ENCODE results near the gene TRIM2. TPM values are rescaled to one million over a fixed set of nuclear protein-coding genes. Genes with fewer than 3 reads are reported as not detected.
"Not testable (repeated sequence)": the region's sequence is repeated elsewhere in the genome, so short reads cannot be mapped to it uniquely, and the experiment has no call there.

Gene TRIM2
- total and polyA plus RNA-seq, 10 of the 15 experiments (the other 5 are each of a cell fraction or from before 2014, with no cell fraction given), result 0.06 to 0.19 (median 0.15) TPM; not detected in 3

GRCh38 chr4:153161226-153161963, 42.8 kb upstream of the TRIM2 start:
- BruUV-seq (replicated peaks), result no TSS peak
- DNase-seq (ENCODE audit: low read depth, low spot score), result no peak
- no peaks in the 10 kb centered on the region for H3K36me3 ChIP-seq (ENCODE audit: control insufficient read depth in 2 of 2, insufficient read depth in 2 of 2, low read length in 1 of 2)
- ChIA-PET RAD21 (ENCODE audit: unreplicated experiment) (interaction anchor here (0.9 to 1.8 kb wide), 2 partner anchors 33 to 35 kb away, joined by 3 to 4 read pairs; no protein-coding TSS in a partner anchor), POLR2A (no interaction called here), CTCF (interaction anchor here (0.9 to 1.7 kb wide), 6 partner anchors 14 to 309 kb away, joined by 3 to 8 read pairs (median 4); no protein-coding TSS in a partner anchor), SMC1A (ENCODE audit: uncharacterized antibody, unreplicated experiment) (interaction anchor here (0.7 to 2.7 kb wide), 4 partner anchors 9 to 487 kb away, joined by 3 to 9 read pairs (median 3); no protein-coding TSS in a partner anchor)
- no peak for ATAC-seq
- H3K27ac ChIP-seq (ENCODE audit: control insufficient read depth, insufficient read depth), result no peak overlapping the region
- no peaks in the 10 kb centered on the region for H3K79me2 ChIP-seq (ENCODE audit: control insufficient read depth, insufficient read depth, low read length)
- H3K9ac ChIP-seq (ENCODE audit: control insufficient read depth, insufficient read depth, low read length), result no peak overlapping the region
- no peaks in the 10 kb centered on the region for H3K9me3 ChIP-seq (replicated peaks; ENCODE audit: control insufficient read depth, insufficient read depth, low read length)
- intact Hi-C loops (cut with micrococcal nuclease; ENCODE audit: unreplicated experiment), result no loop called here
- no peak overlapping the region for H3K4me2 ChIP-seq (ENCODE audit: control insufficient read depth, insufficient read depth)
- no peaks in the 10 kb centered on the region for H4K20me1 ChIP-seq (ENCODE audit: control insufficient read depth, insufficient read depth)
- TF ChIP-seq PAX8 (IDR thresholded peaks at IDR 0.05) (no peak), KAT2A (conservative IDR thresholded peaks at IDR 0.05; ENCODE audit: control insufficient read depth, low read depth, low read length) (no peak), LARP7 (IDR thresholded peaks at IDR 0.05) (no peak), EZH2 (IDR thresholded peaks at IDR 0.05; ENCODE audit: borderline replicate concordance, control insufficient read depth, low read depth, low read length) (no peak), ZNF24 (IDR thresholded peaks at IDR 0.05) (no peak)
- TF ChIP-seq, protein P1, sequence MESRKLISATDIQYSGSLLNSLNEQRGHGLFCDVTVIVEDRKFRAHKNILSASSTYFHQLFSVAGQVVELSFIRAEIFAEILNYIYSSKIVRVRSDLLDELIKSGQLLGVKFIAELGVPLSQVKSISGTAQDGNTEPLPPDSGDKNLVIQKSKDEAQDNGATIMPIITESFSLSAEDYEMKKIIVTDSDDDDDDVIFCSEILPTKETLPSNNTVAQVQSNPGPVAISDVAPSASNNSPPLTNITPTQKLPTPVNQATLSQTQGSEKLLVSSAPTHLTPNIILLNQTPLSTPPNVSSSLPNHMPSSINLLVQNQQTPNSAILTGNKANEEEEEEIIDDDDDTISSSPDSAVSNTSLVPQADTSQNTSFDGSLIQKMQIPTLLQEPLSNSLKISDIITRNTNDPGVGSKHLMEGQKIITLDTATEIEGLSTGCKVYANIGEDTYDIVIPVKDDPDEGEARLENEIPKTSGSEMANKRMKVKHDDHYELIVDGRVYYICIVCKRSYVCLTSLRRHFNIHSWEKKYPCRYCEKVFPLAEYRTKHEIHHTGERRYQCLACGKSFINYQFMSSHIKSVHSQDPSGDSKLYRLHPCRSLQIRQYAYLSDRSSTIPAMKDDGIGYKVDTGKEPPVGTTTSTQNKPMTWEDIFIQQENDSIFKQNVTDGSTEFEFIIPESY (IDR thresholded peaks at IDR 0.05), result no peak
- TF ChIP-seq, protein P2, sequence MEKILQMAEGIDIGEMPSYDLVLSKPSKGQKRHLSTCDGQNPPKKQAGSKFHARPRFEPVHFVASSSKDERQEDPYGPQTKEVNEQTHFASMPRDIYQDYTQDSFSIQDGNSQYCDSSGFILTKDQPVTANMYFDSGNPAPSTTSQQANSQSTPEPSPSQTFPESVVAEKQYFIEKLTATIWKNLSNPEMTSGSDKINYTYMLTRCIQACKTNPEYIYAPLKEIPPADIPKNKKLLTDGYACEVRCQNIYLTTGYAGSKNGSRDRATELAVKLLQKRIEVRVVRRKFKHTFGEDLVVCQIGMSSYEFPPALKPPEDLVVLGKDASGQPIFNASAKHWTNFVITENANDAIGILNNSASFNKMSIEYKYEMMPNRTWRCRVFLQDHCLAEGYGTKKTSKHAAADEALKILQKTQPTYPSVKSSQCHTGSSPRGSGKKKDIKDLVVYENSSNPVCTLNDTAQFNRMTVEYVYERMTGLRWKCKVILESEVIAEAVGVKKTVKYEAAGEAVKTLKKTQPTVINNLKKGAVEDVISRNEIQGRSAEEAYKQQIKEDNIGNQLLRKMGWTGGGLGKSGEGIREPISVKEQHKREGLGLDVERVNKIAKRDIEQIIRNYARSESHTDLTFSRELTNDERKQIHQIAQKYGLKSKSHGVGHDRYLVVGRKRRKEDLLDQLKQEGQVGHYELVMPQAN (conservative IDR thresholded peaks at IDR 0.05), result no peak
- FAIRE-seq, result no peak
- no peak overlapping the region for H3K4me3 ChIP-seq
- in situ Hi-C loops (cut with MboI), result no loop called here
- H3K4me1 ChIP-seq (ENCODE audit: control insufficient read depth, insufficient read depth, low read length), result peaks cover 9% of the 10 kb centered on the region
- H3K27me3 ChIP-seq (replicated peaks in 1 of 2; ENCODE audit: control insufficient read depth in 2 of 2, insufficient read depth in 2 of 2, low read length in 1 of 2), result peaks cover 0 to 3% of the 10 kb centered on the region in 2 experiments; a peak in 2 of 4 replicates
- no peak overlapping the region for H2AFZ ChIP-seq (ENCODE audit: control insufficient read depth, low read depth, low read length)
- WGBS (ENCODE audit: insufficient coverage, insufficient replicate concordance, low lambda C conversion rate, missing lambda C conversion rate), result 46% methylated on average over 7 of the region's 7 CpGs

- H4K20me1 ChIP-seq (ENCODE audit: control insufficient read depth, insufficient read depth); H3K36me3 ChIP-seq (ENCODE audit: control insufficient read depth in 2 of 2, insufficient read depth in 2 of 2, low read length in 1 of 2); H3K9ac ChIP-seq (ENCODE audit: control insufficient read depth, insufficient read depth, low read length); H3K27ac ChIP-seq (ENCODE audit: control insufficient read depth, insufficient read depth); H3K4me3 ChIP-seq; intact Hi-C loops (cut with micrococcal nuclease; ENCODE audit: unreplicated experiment); H3K79me2 ChIP-seq (ENCODE audit: control insufficient read depth, insufficient read depth, low read length); POLR2A ChIA-PET; SMC1A ChIA-PET (ENCODE audit: uncharacterized antibody, unreplicated experiment); RAD21 ChIA-PET (ENCODE audit: unreplicated experiment); H3K4me1 ChIP-seq (ENCODE audit: control insufficient read depth, insufficient read depth, low read length); H2AFZ ChIP-seq (ENCODE audit: control insufficient read depth, low read depth, low read length); H3K9me3 ChIP-seq (replicated peaks; ENCODE audit: control insufficient read depth, insufficient read depth, low read length); BruUV-seq (replicated peaks); FAIRE-seq; DNase-seq (ENCODE audit: low read depth, low spot score); H3K27me3 ChIP-seq (replicated peaks in 1 of 2; ENCODE audit: control insufficient read depth in 2 of 2, insufficient read depth in 2 of 2, low read length in 1 of 2); H3K4me2 ChIP-seq (ENCODE audit: control insufficient read depth, insufficient read depth); in situ Hi-C loops (cut with MboI); ATAC-seq: not testable (repeated sequence)
- CTCF ChIA-PET, result interaction anchor here (0.7 kb wide), 1 partner anchor 9 kb away, joined by 6 read pairs; no protein-coding TSS in a partner anchor
- WGBS (ENCODE audit: insufficient coverage, insufficient replicate concordance, low lambda C conversion rate, missing lambda C conversion rate), result 48% methylated on average over 5 of the region's 5 CpGs
Measured at GRCh38 chr4:153165236-153165635, 39.0 kb upstream of the TRIM2 start.
